Stimulated activated CD4-positive, alpha-beta T cell treated with anti-CD3 and anti-CD28 coated beads, Interleukin-4, amount 100 ng/mL, for 1 hour (primary cell): ENCODE data around the gene ACO1.
"Not testable (repeated sequence)": the region's sequence is repeated elsewhere in the genome, so short reads cannot be mapped to it uniquely, and the experiment has no call there.

Experiments
- DNase-seq: peaks from one replicate; pipeline ENCODE4 v3.0.0-alpha.2; 2020

The ACO1 gene

GRCh38 chr9:32384364-32385151 lies at the start of gene ACO1:
Gene ACO1, plus strand, starts transcription at chr9:32384643. Its CDS starts 20,864 bp downstream, at chr9:32405507.
- peak; percentile 88 for DNase-seq

- no peak for DNase-seq
These were observed 49.2 kb upstream of the ACO1 start for GRCh38 chr9:32334916-32335895.

- DNase-seq = no peak
These were observed 45.0 kb upstream of the ACO1 start for GRCh38 chr9:32339424-32339823.

GRCh38 chr9:32340361-32340760 lies 44.1 kb upstream of the ACO1 start:
- DNase-seq = no peak

GRCh38 chr9:32344551-32345182 lies 39.8 kb upstream of the ACO1 start:
- no peak for DNase-seq

- no peak for DNase-seq
These were observed 39.2 kb upstream of the ACO1 start for GRCh38 chr9:32345243-32345642.

- DNase-seq = no peak
These were observed 36.9 kb upstream of the ACO1 start for GRCh38 chr9:32347571-32347970.

GRCh38 chr9:32348106-32348695 lies 36.2 kb upstream of the ACO1 start:
- no peak for DNase-seq

GRCh38 chr9:32349013-32349412 lies 35.4 kb upstream of the ACO1 start:
- no peak for DNase-seq

- DNase-seq = no peak
These were observed 33.8 kb upstream of the ACO1 start for GRCh38 chr9:32350682-32351081.

GRCh38 chr9:32351845-32352244 lies 32.6 kb upstream of the ACO1 start:
- DNase-seq = no peak

- not testable (repeated sequence) for DNase-seq
These were observed 31.0 kb upstream of the ACO1 start for GRCh38 chr9:32353476-32353875.

- DNase-seq = no peak
These were observed 25.0 kb upstream of the ACO1 start for GRCh38 chr9:32359452-32359851.

- DNase-seq = no peak
These were observed 23.3 kb upstream of the ACO1 start for GRCh38 chr9:32360983-32361673.

GRCh38 chr9:32371279-32371678 lies 13.2 kb upstream of the ACO1 start:
- DNase-seq = no peak

- DNase-seq = no peak
These were observed 12.8 kb upstream of the ACO1 start for GRCh38 chr9:32371679-32372078.

GRCh38 chr9:32376285-32376684 lies 8.2 kb upstream of the ACO1 start:
- DNase-seq = no peak

- DNase-seq = no peak
These were observed 5.9 kb upstream of the ACO1 start for GRCh38 chr9:32378496-32378895.

GRCh38 chr9:32378993-32379729 lies 5.3 kb upstream of the ACO1 start:
- no peak for DNase-seq

GRCh38 chr9:32380944-32381343 lies 3.5 kb upstream of the ACO1 start:
- DNase-seq = no peak

GRCh38 chr9:32382565-32383320 lies 1.7 kb upstream of the ACO1 start:
- DNase-seq = no peak
